Left hindlimb (tissue), 1 donor: Measurements from ENCODE around the gene CD2AP.
A peak's percentile ranks its signal among the peaks of the same experiment; 100 is the strongest.
"Not testable (repeated sequence)": the region's sequence is repeated elsewhere in the genome, so short reads cannot be mapped to it uniquely, and the experiment has no call there.

Experiments used
- DNase-seq: peaks from one replicate; pipeline ENCODE4 v3.0.0-alpha.2; 2018

Gene CD2AP

GRCh38 chr6:47477497-47478232 lies at the start of gene CD2AP:
Gene CD2AP (plus strand): TSS chr6:47477789. CDS start chr6:47478245, 456 bp downstream.
- DNase-seq: peak; percentile 92

GRCh38 chr6:47428288-47428687 lies 49.3 kb upstream of the CD2AP start:
- no peak for DNase-seq

GRCh38 chr6:47428746-47429664 lies 48.6 kb upstream of the CD2AP start:
- DNase-seq: no peak

- DNase-seq: no peak
Measured at GRCh38 chr6:47434372-47435253, 43.0 kb upstream of the CD2AP start.

- no peak for DNase-seq
Measured at GRCh38 chr6:47435254-47435612, 42.4 kb upstream of the CD2AP start.

- DNase-seq: no peak
Measured at GRCh38 chr6:47437592-47437991, 40.0 kb upstream of the CD2AP start.

GRCh38 chr6:47438481-47439347 lies 38.9 kb upstream of the CD2AP start:
- no peak for DNase-seq

GRCh38 chr6:47439348-47439668 lies 38.3 kb upstream of the CD2AP start:
- no peak for DNase-seq

- no peak for DNase-seq
Measured at GRCh38 chr6:47440719-47441118, 36.9 kb upstream of the CD2AP start.

- DNase-seq: not testable (repeated sequence)
Measured at GRCh38 chr6:47444964-47445363, 32.6 kb upstream of the CD2AP start.

GRCh38 chr6:47446669-47447330 lies 30.8 kb upstream of the CD2AP start:
- no peak for DNase-seq

- no peak for DNase-seq
Measured at GRCh38 chr6:47447722-47448121, 29.9 kb upstream of the CD2AP start.

- DNase-seq: no peak
Measured at GRCh38 chr6:47451162-47451561, 26.4 kb upstream of the CD2AP start.

GRCh38 chr6:47452899-47453298 lies 24.7 kb upstream of the CD2AP start:
- no peak for DNase-seq

GRCh38 chr6:47453372-47453936 lies 24.1 kb upstream of the CD2AP start:
- no peak for DNase-seq

- DNase-seq: no peak
Measured at GRCh38 chr6:47454713-47455396, 22.7 kb upstream of the CD2AP start.

- DNase-seq: no peak
Measured at GRCh38 chr6:47455533-47456209, 21.9 kb upstream of the CD2AP start.

- no peak for DNase-seq
Measured at GRCh38 chr6:47456536-47456975, 21.0 kb upstream of the CD2AP start.

GRCh38 chr6:47457370-47457769 lies 20.2 kb upstream of the CD2AP start:
- DNase-seq: no peak

GRCh38 chr6:47464052-47464451 lies 13.5 kb upstream of the CD2AP start:
- no peak for DNase-seq
